C4-2B (cell line): ENCODE measurements around the gene FBXL17.

Source experiments
- H3K27ac ChIP-seq: fragments of 450-650 bp; 2 replicates; pipeline ENCODE4 v1.5.1; 2017
- ZFX ChIP-seq: fragments of 450-650 bp; IDR thresholded peaks from 2 replicates; pipeline ENCODE4 v1.6.1; 2017
- TF ChIP-seq, protein P1 (sequence below): fragments of 450-650 bp; conservative IDR thresholded peaks from 2 replicates; pipeline ENCODE4 v1.5.1; 2017; ENCODE audit warnings: mild to moderate bottlenecking

FBXL17 gene

GRCh38 chr5:108372369-108372768 is 9.5 kb downstream of the FBXL17 start:
- H3K27ac ChIP-seq, result no peak overlapping the region
- no peak for TF ChIP-seq ZFX
- TF ChIP-seq, protein P1, sequence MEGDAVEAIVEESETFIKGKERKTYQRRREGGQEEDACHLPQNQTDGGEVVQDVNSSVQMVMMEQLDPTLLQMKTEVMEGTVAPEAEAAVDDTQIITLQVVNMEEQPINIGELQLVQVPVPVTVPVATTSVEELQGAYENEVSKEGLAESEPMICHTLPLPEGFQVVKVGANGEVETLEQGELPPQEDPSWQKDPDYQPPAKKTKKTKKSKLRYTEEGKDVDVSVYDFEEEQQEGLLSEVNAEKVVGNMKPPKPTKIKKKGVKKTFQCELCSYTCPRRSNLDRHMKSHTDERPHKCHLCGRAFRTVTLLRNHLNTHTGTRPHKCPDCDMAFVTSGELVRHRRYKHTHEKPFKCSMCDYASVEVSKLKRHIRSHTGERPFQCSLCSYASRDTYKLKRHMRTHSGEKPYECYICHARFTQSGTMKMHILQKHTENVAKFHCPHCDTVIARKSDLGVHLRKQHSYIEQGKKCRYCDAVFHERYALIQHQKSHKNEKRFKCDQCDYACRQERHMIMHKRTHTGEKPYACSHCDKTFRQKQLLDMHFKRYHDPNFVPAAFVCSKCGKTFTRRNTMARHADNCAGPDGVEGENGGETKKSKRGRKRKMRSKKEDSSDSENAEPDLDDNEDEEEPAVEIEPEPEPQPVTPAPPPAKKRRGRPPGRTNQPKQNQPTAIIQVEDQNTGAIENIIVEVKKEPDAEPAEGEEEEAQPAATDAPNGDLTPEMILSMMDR, result no peak

- no peak for TF ChIP-seq ZFX
- TF ChIP-seq, protein P1, result no peak
- H3K27ac ChIP-seq, result no peak overlapping the region
Observed at GRCh38 chr5:108371263-108371662, 10.6 kb downstream of the FBXL17 start.

- TF ChIP-seq ZFX, result no peak
- TF ChIP-seq, protein P1, result no peak
- no peak overlapping the region for H3K27ac ChIP-seq
Observed at GRCh38 chr5:108369167-108369566, 12.7 kb downstream of the FBXL17 start.

GRCh38 chr5:108367679-108368334 is 14.1 kb downstream of the FBXL17 start:
- no peak for TF ChIP-seq ZFX
- TF ChIP-seq, protein P1, result no peak
- H3K27ac ChIP-seq, result no peak overlapping the region

- H3K27ac ChIP-seq, result no peak overlapping the region
- no peak for TF ChIP-seq ZFX
- TF ChIP-seq, protein P1, result no peak
Observed at GRCh38 chr5:108366500-108366899, 15.4 kb downstream of the FBXL17 start.

DNA sequence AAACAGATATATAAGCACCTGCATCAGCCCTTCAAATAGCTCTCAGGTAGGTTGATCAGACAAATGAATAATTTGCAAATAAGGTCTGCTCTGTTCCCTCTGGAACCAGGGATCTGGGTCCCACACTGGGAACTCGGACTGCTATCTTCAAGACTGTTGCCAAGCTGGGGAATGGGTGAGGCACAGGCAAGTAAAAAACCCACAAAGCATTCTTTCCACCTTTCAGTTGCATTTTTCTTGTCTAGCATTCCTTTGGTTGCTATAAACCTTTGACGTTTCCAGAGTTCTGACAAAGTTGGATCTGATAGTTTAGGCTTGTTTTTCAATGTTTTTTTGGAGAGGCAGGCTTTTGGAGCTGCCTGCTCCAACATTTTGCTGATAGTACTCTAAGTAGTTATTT is 20.1 kb downstream of the FBXL17 start:
- H3K27ac ChIP-seq, result no peak overlapping the region
- TF ChIP-seq, protein P1, result no peak
- TF ChIP-seq ZFX, result no peak

DNA sequence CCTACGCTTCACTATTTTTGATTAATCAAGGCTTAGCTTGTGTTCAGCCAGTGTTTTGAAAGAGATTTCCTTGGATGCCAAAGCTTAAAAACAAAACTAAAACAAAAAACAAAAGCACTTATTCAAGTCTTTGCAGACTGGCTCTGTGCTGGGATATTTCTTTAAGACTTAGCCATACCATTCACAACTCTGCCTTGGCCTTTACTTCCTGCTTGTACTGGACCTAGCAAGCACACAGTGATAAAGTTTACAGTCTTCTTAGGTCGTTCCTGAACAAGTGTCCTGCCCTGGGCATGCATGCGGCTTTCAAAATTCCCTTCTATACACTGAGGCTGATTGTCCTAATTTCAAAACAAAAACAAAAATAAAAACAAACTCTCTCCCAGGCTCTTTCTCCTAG is 20.7 kb downstream of the FBXL17 start:
- H3K27ac ChIP-seq, result no peak overlapping the region
- TF ChIP-seq, protein P1, result no peak
- no peak for TF ChIP-seq ZFX
